Spleen (tissue), 11 donors: ENCODE data around the gene ABCA1. TPM values are rescaled to one million over a fixed set of nuclear protein-coding genes. Genes with fewer than 3 reads are reported as not detected.
A peak's percentile ranks its signal among the peaks of the same experiment; 100 is the strongest.

Experiments
- DNase-seq: peaks from one replicate; pipeline ENCODE4 v3.0.0-alpha.2; 2020
- H3K27ac ChIP-seq, 8 donors: fragments of 200-600 bp; sonication (generic) in 7 of 8; 1 replicate in 4 of 8; 2 replicates in 4 of 8; pipeline versions ENCODE4 v1.5.0 to v1.8.0; 2016 to 2021; ENCODE audit warnings: inconsistent platforms in 4 of 8, mild to moderate bottlenecking in 4 of 8, moderate library complexity in 1 of 8
- H3K27me3 ChIP-seq, 7 donors: fragments of 200-600 bp; sonication (generic) in 6 of 7; replicated peaks in 1 of 7; 1 replicate in 4 of 7; 2 replicates in 3 of 7; pipeline versions ENCODE4 v1.5.0 to v1.8.0; 2016 to 2021; ENCODE audit warnings: inconsistent platforms in 3 of 7, mild to moderate bottlenecking in 1 of 7
- H3K36me3 ChIP-seq, 6 donors: fragments of 200-600 bp; sonication (generic) in 5 of 6; 1 replicate in 4 of 6; 2 replicates in 2 of 6; pipeline versions ENCODE4 v1.5.0 to v1.8.0; 2016 to 2021; ENCODE audit warnings: inconsistent platforms in 2 of 6
- H3K4me1 ChIP-seq, 6 donors: fragments of 200-600 bp; sonication (generic) in 5 of 6; 1 replicate in 3 of 6; 2 replicates in 3 of 6; pipeline versions ENCODE4 v1.5.0 to v1.8.0; 2016 to 2021; ENCODE audit warnings: inconsistent platforms in 3 of 6
- H3K4me3 ChIP-seq, 8 donors: fragments of 200-600 bp; sonication (generic) in 7 of 8; 1 replicate in 4 of 8; 2 replicates in 4 of 8; pipeline versions ENCODE4 v1.5.0 to v1.8.0; 2016 to 2021; ENCODE audit warnings: inconsistent platforms in 4 of 8, mild to moderate bottlenecking in 4 of 8, moderate library complexity in 2 of 8
- H3K9me3 ChIP-seq, 8 donors: fragments of 200-600 bp; sonication (generic) in 7 of 8; 1 replicate in 4 of 8; 2 replicates in 4 of 8; pipeline versions ENCODE4 v1.5.0 to v1.8.0; 2016 to 2021; ENCODE audit warnings: inconsistent platforms in 4 of 8
- POLR2A ChIP-seq, 3 donors: fragments of 450-650 bp; IDR thresholded peaks; one replicate each; pipeline ENCODE4 v1.5.1; 2017; ENCODE audit warnings: antibody characterized with exemption in 3 of 3, mild to moderate bottlenecking in 1 of 3
- POLR2AphosphoS5 ChIP-seq, 3 donors: sonication (generic); formaldehyde crosslinking; IDR thresholded peaks; one replicate each; pipeline ENCODE4 v1.5.1; 2017; ENCODE audit warnings: antibody characterized with exemption in 3 of 3
- WGBS, 5 donors: extraction: QIAGEN DNeasy Blood & Tissue Kit in 3 of 5; methylation state at CpG; one replicate each; pipeline versions ENCODE4 v1.1.5 to v1.1.7; 2013 to 2018; 5-methylcytosine and 5-hydroxymethylcytosine counted together
- intact Hi-C: fragments of 100-400 bp; cut with DNase I; formaldehyde crosslinking; loops from one replicate; pipeline ENCODE4 v1.15.0; 2023; ENCODE audit warnings: low total_unique reads
- polyA plus RNA-seq, 3 donors: library from polyadenylated mRNA; stranded (reverse); fragments of 200-250 nt; gene quantifications; one replicate each; pipeline ENCODE4 v1.2.1, GENCODE V29; 2013
- total RNA-seq, 7 donors: library from RNA; depleted of rRNA in 3 of 7; stranded (reverse); fragments of >200 nt in 3 of 7; fragmentation: NEBNext Ultra II Directional in 4 of 7; extraction: Animal tissue kit (Norgen Biotek cat#: 25700) in 4 of 7; gene quantifications; one replicate each; pipeline versions ENCODE4 v1.1.0 to v1.2.1, GENCODE V29; 2016 to 2021
- TF ChIP-seq, protein P1 (sequence below), 11 experiments: fragments of 200-600 bp in 7 of 11; fragments of 450-650 bp in 4 of 11; sonication (generic) in 4 of 11; IDR thresholded peaks in 8 of 11; conservative IDR thresholded peaks in 3 of 11; 1 replicate in 7 of 11; 2 replicates in 4 of 11; pipeline versions ENCODE4 v1.4.0 to v1.8.0; 2016 to 2021; ENCODE audit warnings: antibody characterized with exemption in 11 of 11, inconsistent platforms in 4 of 11, mild to moderate bottlenecking in 1 of 11
- donor health status: healthy with polysubstance abuse.
- donor health status: DM: no; HTN: no; CAD: no; lungs with moderate emphysema.
- donor health status: DM: no; HTN: no; CAD: no.
- donor health status: Bipolar disorder and iron deficiency.
- donor health status: healthy.
- donor health status: DM: no; HTN: no; CAD: no.
- donor health status: DM: yes; HTN: yes; CAD: no.

ABCA1 gene
- total and polyA plus RNA-seq, 10 donors = 4.5 to 78.4 (median 60.2) TPM

DNA sequence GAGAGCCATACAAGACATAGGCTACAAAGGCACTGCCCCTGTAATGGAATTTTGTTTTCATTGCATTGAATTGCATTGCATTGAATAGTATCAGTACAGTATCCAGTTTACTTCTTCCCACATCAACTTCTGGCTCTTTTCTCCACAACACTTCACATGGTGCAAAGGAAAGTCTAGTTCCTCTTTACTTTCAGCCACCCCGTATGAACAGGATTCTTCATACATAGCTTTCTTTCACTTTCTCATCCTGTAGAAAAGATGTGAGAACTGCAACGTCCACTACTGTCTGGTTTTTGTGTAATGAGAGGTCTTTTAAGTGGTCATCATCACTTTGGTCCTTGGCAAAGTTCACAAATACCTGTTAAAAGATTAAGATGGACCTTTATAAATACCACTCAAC, 143.9 kb downstream of the ABCA1 start:
- H3K4me3 ChIP-seq = no peak overlapping the region
- DNase-seq = no peak
- intact Hi-C loops = no loop called here
- 20 to 40% (median 24%) methylated on average over 2 of the region's 2 CpGs for WGBS, 5 donors
- TF ChIP-seq, protein P1, sequence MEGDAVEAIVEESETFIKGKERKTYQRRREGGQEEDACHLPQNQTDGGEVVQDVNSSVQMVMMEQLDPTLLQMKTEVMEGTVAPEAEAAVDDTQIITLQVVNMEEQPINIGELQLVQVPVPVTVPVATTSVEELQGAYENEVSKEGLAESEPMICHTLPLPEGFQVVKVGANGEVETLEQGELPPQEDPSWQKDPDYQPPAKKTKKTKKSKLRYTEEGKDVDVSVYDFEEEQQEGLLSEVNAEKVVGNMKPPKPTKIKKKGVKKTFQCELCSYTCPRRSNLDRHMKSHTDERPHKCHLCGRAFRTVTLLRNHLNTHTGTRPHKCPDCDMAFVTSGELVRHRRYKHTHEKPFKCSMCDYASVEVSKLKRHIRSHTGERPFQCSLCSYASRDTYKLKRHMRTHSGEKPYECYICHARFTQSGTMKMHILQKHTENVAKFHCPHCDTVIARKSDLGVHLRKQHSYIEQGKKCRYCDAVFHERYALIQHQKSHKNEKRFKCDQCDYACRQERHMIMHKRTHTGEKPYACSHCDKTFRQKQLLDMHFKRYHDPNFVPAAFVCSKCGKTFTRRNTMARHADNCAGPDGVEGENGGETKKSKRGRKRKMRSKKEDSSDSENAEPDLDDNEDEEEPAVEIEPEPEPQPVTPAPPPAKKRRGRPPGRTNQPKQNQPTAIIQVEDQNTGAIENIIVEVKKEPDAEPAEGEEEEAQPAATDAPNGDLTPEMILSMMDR (IDR thresholded peaks at IDR 0.05 in 8 of 11, conservative IDR thresholded peaks at IDR 0.05 in 3 of 11) = no peak
- TF ChIP-seq POLR2A (IDR thresholded peaks at IDR 0.05) (no peak), POLR2AphosphoS5 (IDR thresholded peaks at IDR 0.05) (no peak)
- peaks cover 0 to 65% (median 26%) of the 10 kb centered on the region in 6 donors for H3K36me3 ChIP-seq
- no peaks in the 10 kb centered on the region for H3K9me3 ChIP-seq
- peak overlapping the region in 2 of 8 donors; percentile 24 to 29 for H3K27ac ChIP-seq
- H3K27me3 ChIP-seq = no peaks in the 10 kb centered on the region
- H3K4me1 ChIP-seq = peaks cover 0 to 31% (median 9%) of the 10 kb centered on the region in 6 donors

DNA sequence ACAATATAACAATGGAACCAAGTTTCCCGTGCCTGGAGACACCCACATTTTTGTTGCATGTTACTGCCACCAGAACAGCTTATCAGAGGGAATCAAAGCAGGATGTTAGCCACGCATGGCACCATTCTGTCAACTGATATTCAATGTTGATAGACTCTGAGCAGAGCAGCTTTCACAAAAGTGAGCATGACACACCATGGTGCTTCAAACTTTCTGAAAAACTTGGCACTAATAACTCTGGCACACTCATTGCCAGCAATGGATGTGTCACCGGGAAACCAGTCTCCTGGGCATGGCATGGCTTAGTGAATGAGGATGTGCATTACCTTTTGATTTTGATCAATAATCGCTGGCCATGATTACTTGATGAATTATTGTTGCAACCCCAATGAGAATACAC, 144.4 kb downstream of the ABCA1 start:
- H3K27ac ChIP-seq = no peak overlapping the region
- H3K4me1 ChIP-seq = peaks cover 0 to 31% (median 9%) of the 10 kb centered on the region in 6 donors
- no peak overlapping the region for H3K4me3 ChIP-seq
- no peaks in the 10 kb centered on the region for H3K27me3 ChIP-seq
- WGBS, 5 donors = 88 to 97% (median 93%) methylated on average over 4 of the region's 4 CpGs
- H3K36me3 ChIP-seq = peaks cover 0 to 60% (median 22%) of the 10 kb centered on the region in 6 donors
- TF ChIP-seq POLR2AphosphoS5 (IDR thresholded peaks at IDR 0.05) = no peak
- TF ChIP-seq, protein P1 (IDR thresholded peaks at IDR 0.05 in 8 of 11, conservative IDR thresholded peaks at IDR 0.05 in 3 of 11) = no peak
- TF ChIP-seq POLR2A (IDR thresholded peaks at IDR 0.05) = no peak
- no peak for DNase-seq
- intact Hi-C loops = no loop called here
- H3K9me3 ChIP-seq = no peaks in the 10 kb centered on the region

DNA sequence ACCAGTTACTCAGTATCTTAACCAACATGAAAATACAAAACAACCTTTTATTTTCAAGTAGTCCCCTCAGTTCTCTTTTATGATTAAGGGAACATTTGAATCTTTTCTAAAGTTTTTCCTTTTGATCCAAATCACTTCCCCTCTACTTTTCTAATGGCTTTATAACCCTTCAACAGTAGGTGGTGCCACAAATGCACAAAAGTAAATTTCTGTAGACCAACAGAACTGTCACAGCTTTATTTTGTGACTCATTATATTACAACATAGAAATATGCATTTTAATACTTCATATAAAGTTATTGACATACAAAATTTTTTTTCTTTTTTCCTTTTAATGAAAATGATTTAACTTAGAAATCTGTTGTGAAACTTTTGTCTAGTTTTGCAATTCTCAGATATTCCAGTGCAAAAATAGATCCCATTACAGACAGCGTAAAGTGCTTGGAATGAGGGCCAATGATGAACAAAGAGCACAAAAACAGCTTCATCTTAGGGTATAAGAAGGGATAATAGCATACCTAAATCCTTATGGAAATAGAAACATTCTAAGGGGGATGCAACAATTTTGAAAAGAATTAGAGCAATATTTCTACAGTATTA, 147.1 kb downstream of the ABCA1 start:
- peaks cover 0 to 33% (median 9%) of the 10 kb centered on the region in 6 donors for H3K36me3 ChIP-seq
- peaks cover 0 to 47% (median 14%) of the 10 kb centered on the region in 6 donors for H3K4me1 ChIP-seq
- H3K9me3 ChIP-seq = no peaks in the 10 kb centered on the region
- no peak for DNase-seq
- TF ChIP-seq, protein P1 (IDR thresholded peaks at IDR 0.05 in 8 of 11, conservative IDR thresholded peaks at IDR 0.05 in 3 of 11) = peak in 7 of 11 experiments; percentile 17 to 46 (median 27)
- no peak for TF ChIP-seq POLR2AphosphoS5 (IDR thresholded peaks at IDR 0.05)
- peak overlapping the region in 4 of 8 donors; percentile 5 to 53 (median 26) for H3K27ac ChIP-seq
- H3K27me3 ChIP-seq = no peaks in the 10 kb centered on the region
- H3K4me3 ChIP-seq = no peak overlapping the region
- intact Hi-C loops = no loop called here
- 89 to 100% (median 91%) methylated on average over 1 of the region's 1 CpG for WGBS, 5 donors

DNA sequence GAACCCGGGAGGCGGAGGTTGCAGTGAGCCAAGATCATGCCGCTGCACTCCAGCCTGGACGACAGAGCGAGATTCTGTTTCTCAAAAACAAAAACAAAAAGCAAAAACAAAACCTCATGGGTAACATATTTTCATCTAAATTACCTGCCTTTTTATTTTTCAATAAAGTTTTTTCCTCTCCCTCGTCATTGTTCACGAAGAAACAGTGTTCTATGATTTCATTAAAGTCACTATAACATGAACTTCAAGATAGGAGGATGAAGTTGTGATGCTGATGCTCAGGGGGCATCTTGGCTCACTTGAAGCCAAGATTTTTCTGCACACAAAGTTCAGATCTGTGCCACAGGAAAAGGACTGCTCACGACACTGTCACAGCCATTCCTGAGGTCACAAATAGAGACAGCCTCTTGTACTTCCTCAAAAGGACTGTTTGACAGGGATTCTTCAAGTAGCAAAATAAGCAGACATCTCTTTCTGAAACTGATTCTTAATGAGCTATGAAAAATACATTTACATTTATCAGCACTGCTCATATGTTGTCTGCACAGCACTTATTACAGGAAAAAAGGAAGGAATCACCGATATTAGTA, 147.9 kb downstream of the ABCA1 start:
- TF ChIP-seq POLR2AphosphoS5 (IDR thresholded peaks at IDR 0.05) = no peak
- no peak for TF ChIP-seq POLR2A (IDR thresholded peaks at IDR 0.05)
- TF ChIP-seq, protein P1 (IDR thresholded peaks at IDR 0.05 in 8 of 11, conservative IDR thresholded peaks at IDR 0.05 in 3 of 11) = no peak
- peaks cover 0 to 24% (median 5%) of the 10 kb centered on the region in 6 donors for H3K36me3 ChIP-seq
- DNase-seq = no peak
- WGBS, 5 donors = 73 to 81% (median 76%) methylated on average over 9 of the region's 9 CpGs
- no peak overlapping the region for H3K4me3 ChIP-seq
- intact Hi-C loops = no loop called here
- no peaks in the 10 kb centered on the region for H3K9me3 ChIP-seq
- no peaks in the 10 kb centered on the region for H3K27me3 ChIP-seq
- H3K27ac ChIP-seq = peak overlapping the region in 4 of 8 donors; percentile 11 to 53 (median 26)
- H3K4me1 ChIP-seq = peaks cover 0 to 55% (median 19%) of the 10 kb centered on the region in 6 donors
